SJSA1 (cell line): ENCODE measurements around the gene SPHK2. TPM values are rescaled to one million over a fixed set of nuclear protein-coding genes. Genes with fewer than 3 reads are reported as not detected.

Source experiments
- DNase-seq, 2 experiments: peaks; one replicate each; pipeline ENCODE4 v3.0.0-alpha.2; 2015 to 2020; ENCODE audit warnings: low spot score in 2 of 2, low read depth in 1 of 2
- H3K27ac ChIP-seq: fragments of 250-450 bp; sonication (Bioruptor Pico); 2 replicates; pipeline ENCODE4 v1.5.1; 2020; ENCODE audit warnings: mild to moderate bottlenecking, moderate library complexity
- H3K27me3 ChIP-seq: fragments of 250-450 bp; sonication (Bioruptor Pico); replicated peaks from 2 replicates; pipeline ENCODE4 v1.5.1; 2020; ENCODE audit warnings: mild to moderate bottlenecking, moderate library complexity
- H3K36me3 ChIP-seq: fragments of 250-450 bp; sonication (Bioruptor Pico); 2 replicates; pipeline ENCODE4 v1.5.1; 2020; ENCODE audit warnings: mild to moderate bottlenecking
- H3K4me1 ChIP-seq: fragments of 250-450 bp; sonication (Bioruptor Pico); replicated peaks from 2 replicates; pipeline ENCODE4 v1.6.1; 2021; ENCODE audit warnings: mild to moderate bottlenecking
- H3K4me3 ChIP-seq: fragments of 250-450 bp; sonication (Bioruptor Pico); 2 replicates; pipeline ENCODE4 v1.5.1; 2020; ENCODE audit warnings: mild to moderate bottlenecking
- H3K9me3 ChIP-seq: fragments of 250-450 bp; sonication (Bioruptor Pico); replicated peaks from 2 replicates; pipeline ENCODE4 v1.5.1; 2020; ENCODE audit warnings: mild to moderate bottlenecking
- total RNA-seq: library from RNA; depleted of rRNA; stranded (reverse); fragments of >200 nt; shearing (Covaris generic); gene quantifications from 2 replicates; pipeline ENCODE4 v1.2.3, GENCODE V29; 2014

The SPHK2 gene
- total RNA-seq, 1 experiment from 2014 or later, result 8.8 TPM

DNA sequence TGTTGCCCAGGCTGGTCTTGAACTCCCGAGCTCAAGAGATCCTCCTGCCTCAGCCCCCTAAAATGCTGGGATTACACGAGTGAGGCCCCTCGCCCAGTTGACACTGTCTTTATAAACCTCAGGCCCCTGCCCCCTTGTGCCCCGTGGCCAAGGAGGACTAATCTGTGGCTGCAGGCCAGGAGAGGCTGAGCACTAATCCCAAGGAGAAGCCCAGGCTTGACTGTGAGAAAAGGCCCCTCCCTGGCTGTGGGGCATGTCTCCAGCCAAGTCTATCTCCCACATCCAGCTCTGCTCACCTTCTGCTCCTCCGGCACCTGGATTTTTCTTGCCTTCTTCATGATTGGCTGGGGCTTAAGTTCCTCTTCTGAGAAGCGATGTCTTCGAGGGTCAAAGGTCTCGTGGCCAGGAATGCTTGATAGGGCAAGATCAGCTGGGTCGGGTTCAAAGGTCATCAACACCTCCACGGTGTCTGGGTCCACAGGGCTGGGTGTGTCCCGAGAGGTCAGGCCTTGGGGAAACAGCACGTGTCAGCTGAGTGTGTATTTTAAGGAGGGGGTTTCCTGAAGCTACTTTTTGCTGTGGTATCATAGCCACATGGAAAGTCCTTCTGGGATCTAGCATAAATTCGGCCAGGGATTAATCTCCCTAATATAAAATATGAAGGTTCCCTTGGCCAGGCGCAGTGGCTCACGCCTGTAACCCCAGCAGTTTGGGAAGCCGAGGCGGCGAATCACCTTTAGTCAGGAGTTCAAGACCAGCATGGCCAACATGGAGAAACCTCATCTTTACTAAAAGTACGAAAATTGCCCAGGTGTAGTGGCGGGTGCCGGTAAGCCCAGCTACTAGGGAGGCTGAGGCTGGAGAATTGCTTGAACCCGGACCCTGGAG is 14.1 kb downstream of the SPHK2 start:
- Histone ChIP-seq H3K4me3 (no peak overlapping the region), H3K4me1 (peaks cover 37% of the 10 kb centered on the region), H3K27ac (no peak overlapping the region), H3K36me3 (peaks cover 7% of the 10 kb centered on the region), H3K9me3 (no peaks in the 10 kb centered on the region), H3K27me3 (peaks cover 5% of the 10 kb centered on the region; the same call in 1 of the 2 replicates)
- DNase-seq, result no peak

DNA sequence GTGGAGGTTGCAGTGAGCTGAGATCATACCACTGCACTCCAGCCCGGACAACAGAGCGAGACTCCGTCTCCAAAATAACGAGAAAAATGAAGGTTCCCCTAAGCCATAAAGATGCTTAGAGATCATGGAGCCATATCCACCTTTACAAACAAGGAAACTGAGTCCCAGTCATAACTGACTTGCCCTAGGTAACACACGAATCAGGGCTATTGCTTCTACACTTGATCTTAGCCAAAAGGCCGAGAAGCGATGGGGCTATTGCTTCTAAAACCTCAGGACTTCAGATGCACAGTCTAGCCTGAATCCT is 14.7 kb downstream of the SPHK2 start:
- H3K9me3 ChIP-seq, result no peaks in the 10 kb centered on the region
- H3K4me3 ChIP-seq, result no peak overlapping the region
- H3K4me1 ChIP-seq, result peaks cover 37% of the 10 kb centered on the region
- peaks cover 7% of the 10 kb centered on the region for H3K36me3 ChIP-seq
- no peak overlapping the region for H3K27ac ChIP-seq
- H3K27me3 ChIP-seq, result peaks cover 5% of the 10 kb centered on the region; the same call in 1 of the 2 replicates
- no peak for DNase-seq

DNA sequence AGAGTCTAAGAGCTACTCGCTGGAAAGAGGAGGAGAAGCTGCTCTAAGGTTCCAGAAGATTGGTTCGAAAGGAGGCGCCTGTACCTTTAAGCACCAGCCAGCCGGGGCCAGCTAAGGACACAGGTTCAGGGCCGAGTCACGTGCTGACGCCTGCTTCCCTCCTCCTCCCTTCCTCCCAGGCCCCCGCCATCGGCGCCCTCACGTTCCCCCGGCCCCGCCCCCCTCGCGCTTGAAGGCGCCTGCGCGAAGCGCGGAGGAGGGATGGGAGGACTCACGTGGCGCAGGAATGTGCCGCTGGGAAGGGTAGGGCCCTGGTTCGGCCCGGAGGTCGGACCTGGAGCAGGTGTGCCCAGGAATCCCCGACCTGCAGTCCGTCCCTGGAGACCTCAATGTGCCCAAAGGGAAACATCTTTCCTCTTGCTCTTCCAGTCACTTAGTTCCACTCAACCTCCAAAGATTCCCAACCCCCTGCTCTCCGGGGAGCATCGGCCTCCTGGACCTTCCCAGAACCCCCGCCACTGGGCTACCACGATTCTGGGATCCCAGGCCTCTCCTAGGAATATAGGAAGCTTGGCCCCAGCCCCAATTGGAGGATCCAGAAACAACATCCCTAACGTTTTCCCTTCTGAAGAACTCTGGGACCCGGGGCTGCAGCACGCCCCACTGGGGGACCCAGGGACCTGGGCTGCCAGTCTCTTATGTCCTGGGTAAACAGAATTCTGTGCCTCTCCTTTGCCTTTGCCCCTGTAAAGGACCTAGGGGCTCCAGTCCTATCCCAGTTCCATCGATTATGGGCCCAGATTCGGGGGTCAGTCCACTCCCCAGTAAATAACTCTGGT is 15.3 kb downstream of the SPHK2 start:
- Histone ChIP-seq H3K9me3 (no peaks in the 10 kb centered on the region), H3K27me3 (peaks cover 5% of the 10 kb centered on the region; the same call in 1 of the 2 replicates), H3K36me3 (peaks cover 1% of the 10 kb centered on the region; the same call in 1 of the 2 replicates), H3K4me1 (peaks cover 37% of the 10 kb centered on the region), H3K4me3 (no peak overlapping the region), H3K27ac (no peak overlapping the region)
- DNase-seq, result peak; percentile 74 to 92

DNA sequence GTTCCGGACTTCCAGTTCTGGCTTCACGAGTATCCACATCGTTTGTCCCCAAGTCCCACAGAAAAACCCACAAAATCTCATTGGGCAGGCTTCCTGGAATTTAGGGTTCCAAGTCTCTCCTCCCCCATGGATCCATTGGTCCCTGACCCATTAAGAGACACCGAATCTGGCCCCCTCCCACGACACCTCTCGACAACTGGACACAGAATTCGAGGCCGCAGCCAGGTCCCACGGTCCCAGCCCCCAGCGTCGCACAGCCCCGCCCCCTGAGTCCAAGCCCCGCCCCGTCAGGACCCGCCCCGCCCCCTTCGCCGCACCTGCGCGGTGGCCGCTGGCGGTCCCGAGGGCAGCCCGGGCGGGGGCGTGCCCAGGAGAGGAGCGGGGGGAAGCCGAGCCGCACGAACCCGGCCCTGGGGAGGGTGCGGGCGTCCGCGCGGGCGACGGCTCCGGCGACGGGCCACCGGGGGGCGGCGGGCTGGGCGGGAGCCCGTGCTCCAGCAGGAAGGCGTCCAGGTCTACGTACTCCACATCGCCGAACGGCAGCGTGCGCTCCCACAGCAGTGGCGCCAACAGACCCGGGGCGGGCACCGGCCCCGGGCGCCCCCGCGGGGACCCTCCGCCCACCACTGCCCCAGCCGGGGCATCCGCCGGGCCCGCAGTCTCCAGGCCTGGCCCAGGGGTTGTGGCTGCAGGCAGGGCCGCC is 16.1 kb downstream of the SPHK2 start:
- no peaks in the 10 kb centered on the region for H3K36me3 ChIP-seq
- no peak overlapping the region for H3K27ac ChIP-seq
- no peaks in the 10 kb centered on the region for H3K9me3 ChIP-seq
- H3K27me3 ChIP-seq, result peaks cover 5% of the 10 kb centered on the region; the same call in 1 of the 2 replicates
- peaks cover 37% of the 10 kb centered on the region for H3K4me1 ChIP-seq
- peak in 1 of 2 experiments; percentile 46 for DNase-seq
- H3K4me3 ChIP-seq, result peak overlapping the region; percentile 31

DNA sequence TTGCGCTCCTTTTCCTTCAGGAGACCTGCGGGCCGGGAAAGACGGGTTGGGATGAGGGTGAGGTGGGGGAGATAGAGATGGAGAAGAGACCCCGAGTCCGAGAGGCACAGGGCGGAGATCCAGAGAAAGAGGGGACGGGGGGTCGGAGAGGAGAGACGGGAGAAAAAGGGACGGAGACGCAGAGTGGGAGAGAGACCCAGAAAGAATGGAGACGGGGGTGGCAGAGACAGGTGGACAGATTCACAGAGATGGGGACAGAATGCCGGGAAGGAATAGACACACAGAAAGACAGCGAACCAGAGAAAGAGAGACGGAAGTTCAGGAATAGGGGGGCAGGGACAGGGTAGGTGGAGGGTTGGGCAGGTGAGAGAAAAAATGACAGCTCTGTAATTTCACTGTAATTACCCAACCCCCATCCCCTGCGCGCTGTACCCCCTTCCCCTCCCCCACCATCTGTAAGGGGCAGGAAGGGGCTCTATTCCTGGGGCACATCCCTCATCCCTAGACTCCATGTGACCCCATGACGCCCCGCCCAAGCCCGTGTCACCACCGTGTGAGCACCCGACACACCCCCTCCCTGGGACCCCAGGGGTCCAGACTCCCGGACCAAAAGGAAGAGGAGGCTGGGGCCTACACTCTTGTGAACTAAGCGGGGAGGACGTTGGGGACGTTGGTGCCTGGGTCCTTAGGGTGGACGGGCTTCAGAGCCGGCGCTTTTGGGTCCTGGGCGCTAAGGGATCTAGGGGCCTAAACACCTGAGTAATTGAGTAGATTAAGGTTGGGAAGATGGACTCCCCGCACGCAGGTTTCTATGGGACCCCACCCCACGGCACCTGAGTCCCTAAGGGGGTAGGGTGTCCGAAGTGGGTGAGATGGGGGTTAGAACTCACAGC is 16.9 kb downstream of the SPHK2 start:
- H3K9me3 ChIP-seq, result no peaks in the 10 kb centered on the region
- no peaks in the 10 kb centered on the region for H3K36me3 ChIP-seq
- no peak for DNase-seq
- H3K4me3 ChIP-seq, result peak overlapping the region; percentile 31; the same call in 1 of the 2 replicates
- peaks cover 5% of the 10 kb centered on the region for H3K27me3 ChIP-seq
- H3K27ac ChIP-seq, result no peak overlapping the region
- H3K4me1 ChIP-seq, result peaks cover 37% of the 10 kb centered on the region

DNA sequence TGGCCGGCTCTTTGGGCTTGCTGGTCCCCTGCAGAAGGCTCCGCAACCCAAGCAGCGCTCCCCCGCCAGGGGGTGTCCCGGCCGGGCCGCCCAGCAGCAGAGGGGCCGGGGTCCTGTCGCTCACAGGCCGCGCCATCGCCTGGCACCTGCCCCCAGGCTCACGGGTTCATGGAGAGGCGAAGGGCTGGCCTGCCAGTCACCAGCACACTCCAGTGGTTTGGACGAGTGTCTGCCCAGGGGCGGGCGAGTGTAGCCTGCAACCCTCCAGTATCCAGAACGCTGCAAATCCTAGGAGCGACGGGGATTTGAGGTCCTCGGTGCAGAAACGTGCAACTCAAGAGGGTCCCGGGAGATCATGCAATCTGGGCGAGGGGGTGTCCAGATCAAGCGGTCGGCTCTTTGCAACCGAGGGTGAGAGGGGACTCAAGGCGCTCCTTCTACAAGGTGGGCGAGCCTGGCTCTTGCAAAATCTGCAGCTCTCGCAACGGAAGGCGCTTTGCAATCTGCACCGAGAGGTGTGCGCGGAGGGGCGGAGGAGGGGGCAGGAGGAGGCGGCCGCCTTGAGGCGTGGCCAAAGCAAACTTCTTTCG is 17.6 kb downstream of the SPHK2 start, which contains the start of gene DBP:
Gene DBP (minus strand): TSS at position 521 of the 590 bp plus-strand sequence. CDS start 385 bp downstream, at position 136.
- Histone ChIP-seq H3K4me1 (peaks cover 37% of the 10 kb centered on the region), H3K27ac (peak within 1 kb of the TSS; percentile 58), H3K36me3 (no peaks in the 10 kb centered on the region), H3K4me3 (peak within 1 kb of the TSS; percentile 31), H3K27me3 (peaks cover 5% of the 10 kb centered on the region), H3K9me3 (no peaks in the 10 kb centered on the region)
- DNase-seq, result peak in 1 of 2 experiments; percentile 47

DNA sequence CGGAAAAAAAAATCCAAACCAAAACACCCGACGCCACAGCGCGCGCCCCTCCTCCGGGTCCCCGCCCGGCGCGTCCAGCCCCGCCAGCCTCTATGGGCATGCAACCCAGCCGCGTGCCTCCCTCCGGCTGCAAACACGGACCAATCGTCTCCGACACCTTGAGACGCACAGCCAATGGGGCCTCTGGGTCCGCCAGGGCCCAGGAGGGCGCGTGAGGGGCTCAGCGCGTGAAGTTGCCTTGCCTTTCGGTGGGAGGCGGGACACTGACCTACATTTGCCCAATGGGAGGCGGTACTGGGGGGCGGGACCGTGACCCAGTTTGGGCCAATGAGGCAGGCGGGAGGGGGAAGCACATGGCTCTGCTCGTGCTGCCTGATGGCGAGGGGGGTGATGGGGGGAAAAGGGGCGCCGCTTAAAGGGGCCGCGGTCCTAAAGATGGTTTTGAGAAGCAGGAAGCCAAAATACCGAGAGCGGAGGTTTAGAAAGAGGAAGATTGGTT is 18.2 kb downstream of the SPHK2 start:
- DNase-seq, result peak; percentile 94 to 98
- Histone ChIP-seq H3K4me1 (peaks cover 37% of the 10 kb centered on the region), H3K4me3 (peak overlapping the region; percentile 31), H3K27ac (peak overlapping the region; percentile 58), H3K36me3 (no peaks in the 10 kb centered on the region), H3K9me3 (no peaks in the 10 kb centered on the region), H3K27me3 (peaks cover 5% of the 10 kb centered on the region)

DNA sequence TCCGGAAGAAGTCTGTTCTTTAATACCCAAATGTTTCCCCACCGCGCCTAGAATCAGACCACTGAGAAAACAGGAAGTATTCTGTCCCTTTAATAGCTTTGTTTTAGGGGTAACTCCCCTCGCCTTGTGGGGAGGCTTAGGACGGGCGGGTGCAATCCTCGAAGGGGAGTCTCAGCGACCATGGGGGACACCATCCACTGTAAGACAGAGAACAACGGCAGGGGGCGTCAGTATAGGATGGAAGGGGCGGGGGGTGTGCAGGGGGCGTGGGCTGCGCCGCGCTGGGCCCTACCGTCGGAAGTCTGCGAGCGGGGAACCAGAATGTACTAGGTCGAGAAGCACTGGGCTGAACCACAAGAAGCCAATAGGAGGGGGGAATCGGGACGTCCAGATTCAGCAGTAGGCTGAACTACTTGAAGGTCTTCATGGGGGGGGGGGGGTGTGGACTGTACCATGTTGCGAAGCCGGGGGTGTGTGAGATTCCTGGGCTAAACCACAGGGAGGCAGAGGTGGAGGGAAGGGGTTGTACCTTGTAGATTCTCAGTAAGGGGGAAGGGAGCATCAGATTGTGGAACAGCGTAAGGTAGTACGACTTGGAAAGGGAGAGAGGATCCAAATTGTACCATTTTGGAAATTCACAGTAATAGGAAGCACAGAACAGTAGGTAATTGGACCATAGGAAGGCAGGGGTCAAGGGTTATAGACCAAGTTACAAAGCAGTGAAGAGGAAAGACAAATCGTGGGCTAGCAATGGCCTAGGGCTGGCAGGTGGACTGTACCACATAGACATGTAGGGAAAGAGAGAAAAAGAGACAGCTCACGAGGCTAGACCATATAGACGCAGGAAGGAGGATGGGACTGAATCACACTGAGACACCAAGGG is 18.9 kb downstream of the SPHK2 start:
- Histone ChIP-seq H3K36me3 (no peaks in the 10 kb centered on the region), H3K4me3 (peak overlapping the region; percentile 31), H3K4me1 (peaks cover 37% of the 10 kb centered on the region), H3K9me3 (no peaks in the 10 kb centered on the region), H3K27ac (peak overlapping the region; percentile 58), H3K27me3 (peaks cover 5% of the 10 kb centered on the region)
- DNase-seq, result peak; percentile 59 to 84

DNA sequence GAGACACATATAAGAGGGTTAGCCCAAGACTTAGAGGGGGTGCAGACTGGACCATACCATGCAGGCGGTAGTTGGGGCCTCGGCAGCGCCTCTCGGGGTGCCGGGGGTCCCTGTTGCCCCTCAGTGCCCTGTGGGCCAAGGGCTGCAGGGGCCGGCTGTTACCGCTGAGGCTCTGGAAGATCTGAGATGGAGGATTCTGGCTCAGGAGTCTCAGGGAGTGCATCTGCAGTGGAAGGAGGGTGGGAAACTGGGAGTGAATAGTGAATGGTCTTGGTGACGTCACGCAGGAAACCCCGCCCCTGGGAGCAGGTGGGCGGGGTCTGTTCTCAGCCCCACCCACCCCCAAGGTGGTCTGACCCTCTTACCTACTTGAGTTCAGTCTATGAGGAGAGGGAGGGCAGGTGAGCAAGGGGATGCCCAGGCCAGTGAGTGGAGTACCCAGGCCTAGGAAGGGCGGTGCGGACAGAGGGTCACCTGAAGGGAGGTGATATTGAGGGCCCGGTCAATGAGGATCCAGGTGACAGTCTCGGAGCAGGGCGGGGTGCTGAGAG is 19.6 kb downstream of the SPHK2 start:
- no peak overlapping the region for H3K4me3 ChIP-seq
- peaks cover 35% of the 10 kb centered on the region for H3K4me1 ChIP-seq
- H3K27ac ChIP-seq, result no peak overlapping the region
- no peak for DNase-seq
- peaks cover 5% of the 10 kb centered on the region for H3K27me3 ChIP-seq
- no peaks in the 10 kb centered on the region for H3K36me3 ChIP-seq
- no peaks in the 10 kb centered on the region for H3K9me3 ChIP-seq

DNA sequence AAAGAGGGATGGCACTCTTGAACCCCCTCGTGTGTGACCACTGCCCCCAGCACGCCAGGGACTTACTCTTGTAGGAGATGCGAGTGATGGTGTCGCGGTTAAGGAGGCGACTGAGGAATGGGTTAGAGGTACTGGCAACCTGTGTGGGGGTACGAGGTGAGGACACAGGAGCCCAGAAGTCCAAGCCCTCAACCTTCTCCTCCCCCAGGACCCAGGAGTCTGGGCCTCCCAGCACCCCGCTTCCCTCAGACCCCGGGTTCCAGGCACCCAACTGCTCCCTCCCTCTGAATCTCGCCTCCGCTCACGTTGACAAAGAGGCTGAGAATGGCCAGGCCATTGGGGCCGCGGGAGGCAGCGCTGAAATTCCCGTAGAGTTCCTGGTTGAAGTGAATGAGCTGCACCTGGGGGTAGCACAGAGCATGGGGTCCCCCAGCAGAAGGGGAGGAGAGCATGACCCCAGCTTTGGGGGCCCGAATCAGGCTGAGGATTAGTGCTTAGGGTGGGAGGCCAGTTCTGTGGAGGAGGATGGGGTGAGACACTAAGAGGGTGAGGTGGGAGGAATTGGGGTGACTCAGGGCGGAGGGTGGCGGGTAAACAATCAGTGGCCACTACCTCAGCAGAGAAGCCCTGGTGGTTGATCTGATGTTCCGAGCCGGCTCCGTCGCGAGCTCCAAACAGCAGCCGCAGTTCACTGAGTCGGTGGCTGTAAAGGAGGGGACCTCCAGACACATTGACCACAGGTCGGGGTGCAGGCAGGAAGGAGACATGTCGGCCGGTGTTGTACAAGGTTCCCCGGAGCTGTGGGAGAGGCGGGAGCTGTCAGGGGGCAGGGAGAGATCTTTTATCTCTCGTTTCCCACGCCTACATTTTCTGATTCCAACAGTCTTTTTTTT is 20.4 kb downstream of the SPHK2 start:
- Histone ChIP-seq H3K4me3 (no peak overlapping the region), H3K36me3 (no peaks in the 10 kb centered on the region)
- DNase-seq, result no peak

DNA sequence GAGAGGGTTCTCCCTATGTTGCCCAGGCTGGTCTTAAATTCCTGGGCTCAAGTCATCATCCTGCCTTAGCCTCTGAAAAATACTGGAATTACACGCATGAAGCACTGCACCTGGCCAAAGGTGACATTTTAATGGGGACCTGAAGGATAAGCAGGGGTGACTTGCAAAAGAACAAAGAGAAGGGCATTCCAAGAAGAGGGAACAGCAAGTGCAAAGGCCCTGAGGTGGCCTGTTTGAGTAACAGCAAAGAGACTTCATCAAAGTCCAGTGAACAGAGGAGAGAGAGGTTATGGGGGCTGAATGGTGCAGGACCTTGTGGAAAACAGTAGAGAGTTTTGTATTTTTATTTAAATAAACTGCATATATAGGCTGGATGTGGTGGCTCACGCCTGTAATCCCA is 22.5 kb downstream of the SPHK2 start:
- H3K27ac ChIP-seq, result no peak overlapping the region
- DNase-seq, result no peak
- peaks cover 13% of the 10 kb centered on the region for H3K27me3 ChIP-seq
- H3K4me1 ChIP-seq, result peaks cover 18% of the 10 kb centered on the region
- no peaks in the 10 kb centered on the region for H3K9me3 ChIP-seq
- no peaks in the 10 kb centered on the region for H3K36me3 ChIP-seq
- H3K4me3 ChIP-seq, result no peak overlapping the region

More for the DNA sequence above, 20.4 kb downstream of the SPHK2 start:
- Histone ChIP-seq H3K27ac (no peak overlapping the region), H3K9me3 (no peaks in the 10 kb centered on the region), H3K4me1 (peaks cover 27% of the 10 kb centered on the region), H3K27me3 (peaks cover 5% of the 10 kb centered on the region)
